ENCODE results near the gene NDUFV1.

GRCh38 chr11:67641338-67642172, 34.8 kb downstream of the NDUFV1 start:
- no peak for TF ChIP-seq POLR2A (IDR thresholded peaks at IDR 0.05)
- TF ChIP-seq CTCF (IDR thresholded peaks at IDR 0.05) = no peak

All from right lobe of liver (tissue), 4 donors.